GM12864 (cell line): ENCODE measurements around the gene ZNF500.
"Not testable (repeated sequence)": the region's sequence is repeated elsewhere in the genome, so short reads cannot be mapped to it uniquely, and the experiment has no call there.

Source experiments
- DNase-seq: peaks from one replicate; pipeline ENCODE4 v3.0.0-alpha.2; 2011; ENCODE audit warnings: low read depth
- H3K4me3 ChIP-seq: 2 replicates; pipeline ENCODE4 v1.5.1; 2011; ENCODE audit warnings: mild to moderate bottlenecking, low read depth, low read length, control low read depth
- TF ChIP-seq, protein P1 (sequence below): IDR thresholded peaks from 2 replicates; pipeline ENCODE4 v1.5.1; 2011; ENCODE audit warnings: low read depth, mild to moderate bottlenecking, moderate library complexity, low read length, control low read depth, inconsistent platforms; ENCODE audit errors: missing control alignments

ZNF500 gene

DNA sequence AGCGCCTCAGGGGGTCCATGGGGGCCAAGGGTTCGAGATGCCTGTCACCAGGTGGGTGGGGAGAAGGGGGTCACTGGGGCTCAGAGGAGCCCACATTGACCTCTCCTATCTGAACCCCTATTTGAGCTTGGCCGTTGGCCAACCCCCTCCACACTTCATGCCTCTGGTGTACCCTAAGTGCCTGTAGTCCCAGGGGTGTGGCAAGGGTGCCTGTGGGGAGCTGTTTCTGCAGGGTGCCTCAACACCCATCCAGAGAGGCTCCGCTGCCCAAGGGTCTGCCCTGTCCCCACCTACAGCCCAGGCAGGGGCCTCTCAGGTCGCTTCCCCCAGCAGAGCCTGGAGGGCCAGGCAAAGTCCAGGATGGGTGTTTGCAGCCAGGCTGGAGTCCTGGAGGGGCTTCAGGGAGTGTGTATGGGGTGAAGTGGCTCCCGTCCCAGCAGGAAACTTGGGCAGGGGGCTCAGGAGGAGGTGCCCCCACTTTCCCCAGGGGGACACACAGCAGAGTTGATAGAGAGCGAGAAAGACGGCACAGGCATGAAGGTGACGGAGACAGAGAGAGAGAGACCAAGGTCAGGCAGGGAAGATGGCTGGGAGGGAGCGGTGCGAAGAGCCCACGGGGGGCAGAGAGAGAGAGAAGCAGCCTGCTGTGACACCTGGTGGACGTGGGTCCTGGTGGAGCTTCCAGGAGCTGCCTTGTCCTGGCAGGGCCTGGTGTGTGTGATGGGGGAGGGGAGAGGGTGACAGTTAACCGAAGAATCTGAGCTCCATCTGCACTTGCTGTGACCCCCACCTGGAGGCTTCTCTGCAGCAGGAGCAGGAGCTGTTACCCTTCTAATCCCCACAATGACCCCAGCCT lies 20.9 kb upstream of the ZNF500 start, which contains the start of gene SEPTIN12:
SEPTIN12 (minus strand) TSS at position 719 of the 856 bp plus-strand sequence; CDS start at position 19, 700 bp downstream.
- H3K4me3 ChIP-seq = no peak within 1 kb of the TSS
- TF ChIP-seq, protein P1, sequence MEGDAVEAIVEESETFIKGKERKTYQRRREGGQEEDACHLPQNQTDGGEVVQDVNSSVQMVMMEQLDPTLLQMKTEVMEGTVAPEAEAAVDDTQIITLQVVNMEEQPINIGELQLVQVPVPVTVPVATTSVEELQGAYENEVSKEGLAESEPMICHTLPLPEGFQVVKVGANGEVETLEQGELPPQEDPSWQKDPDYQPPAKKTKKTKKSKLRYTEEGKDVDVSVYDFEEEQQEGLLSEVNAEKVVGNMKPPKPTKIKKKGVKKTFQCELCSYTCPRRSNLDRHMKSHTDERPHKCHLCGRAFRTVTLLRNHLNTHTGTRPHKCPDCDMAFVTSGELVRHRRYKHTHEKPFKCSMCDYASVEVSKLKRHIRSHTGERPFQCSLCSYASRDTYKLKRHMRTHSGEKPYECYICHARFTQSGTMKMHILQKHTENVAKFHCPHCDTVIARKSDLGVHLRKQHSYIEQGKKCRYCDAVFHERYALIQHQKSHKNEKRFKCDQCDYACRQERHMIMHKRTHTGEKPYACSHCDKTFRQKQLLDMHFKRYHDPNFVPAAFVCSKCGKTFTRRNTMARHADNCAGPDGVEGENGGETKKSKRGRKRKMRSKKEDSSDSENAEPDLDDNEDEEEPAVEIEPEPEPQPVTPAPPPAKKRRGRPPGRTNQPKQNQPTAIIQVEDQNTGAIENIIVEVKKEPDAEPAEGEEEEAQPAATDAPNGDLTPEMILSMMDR = no peak

DNA sequence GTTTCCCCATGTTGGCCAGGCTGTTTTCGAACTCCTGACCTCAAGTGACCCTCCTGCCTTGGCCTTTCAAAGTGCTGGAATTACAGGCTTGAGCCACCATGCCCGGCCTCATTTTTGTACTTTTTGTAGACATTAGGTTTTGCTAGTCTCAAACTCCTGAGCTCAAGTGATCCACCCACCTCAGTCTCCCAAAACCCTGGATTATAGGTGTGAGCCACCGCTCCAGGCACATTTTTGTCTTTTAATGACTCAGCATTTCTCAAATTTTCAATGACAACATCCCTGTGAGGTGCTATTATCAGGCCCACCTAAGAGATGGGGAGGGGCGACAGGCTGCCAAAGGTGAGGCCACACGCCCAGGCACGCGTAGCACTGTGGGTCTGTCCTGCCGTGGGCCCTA lies 20.1 kb upstream of the ZNF500 start:
- TF ChIP-seq, protein P1 = no peak
- DNase-seq = no peak

More for the DNA sequence above, 20.9 kb upstream of the ZNF500 start, which contains the start of gene SEPTIN12:
- DNase-seq = no peak

DNA sequence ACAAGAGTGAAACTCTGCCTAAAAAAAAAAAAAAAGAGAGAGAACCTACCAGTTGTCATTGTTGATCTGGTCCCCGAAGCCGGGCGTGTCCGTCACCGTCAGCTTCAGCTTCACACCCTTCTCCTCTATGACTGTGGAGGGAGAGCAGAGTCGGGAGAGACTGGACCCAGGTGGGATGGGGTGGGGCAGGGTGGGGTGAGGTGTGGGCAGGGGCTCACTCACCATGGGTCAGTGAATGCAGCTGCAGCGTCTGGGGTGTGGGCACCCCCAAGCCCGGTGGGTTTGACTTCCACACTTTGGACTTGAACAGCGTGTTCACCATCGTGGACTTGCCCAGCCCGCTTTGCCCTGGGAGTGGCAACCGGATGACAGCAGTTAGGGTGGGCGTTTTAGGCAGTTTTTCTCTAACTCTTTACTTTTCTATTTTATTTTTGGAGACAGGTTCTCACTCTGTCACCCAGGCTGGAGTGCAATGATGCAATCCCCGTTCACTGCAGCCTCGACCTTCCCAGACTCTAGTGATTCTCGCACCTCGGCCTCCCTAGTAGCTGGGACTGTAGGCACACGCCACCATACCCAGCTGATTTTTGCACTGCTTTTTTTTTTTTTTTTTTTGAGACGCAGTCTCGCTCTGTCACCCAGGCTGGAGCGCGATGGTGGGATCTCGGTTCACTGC lies 18.9 kb upstream of the ZNF500 start:
- TF ChIP-seq, protein P1 = no peak
- no peak overlapping the region for H3K4me3 ChIP-seq
- no peak for DNase-seq

More for the DNA sequence above, 20.1 kb upstream of the ZNF500 start:
- no peak overlapping the region for H3K4me3 ChIP-seq

DNA sequence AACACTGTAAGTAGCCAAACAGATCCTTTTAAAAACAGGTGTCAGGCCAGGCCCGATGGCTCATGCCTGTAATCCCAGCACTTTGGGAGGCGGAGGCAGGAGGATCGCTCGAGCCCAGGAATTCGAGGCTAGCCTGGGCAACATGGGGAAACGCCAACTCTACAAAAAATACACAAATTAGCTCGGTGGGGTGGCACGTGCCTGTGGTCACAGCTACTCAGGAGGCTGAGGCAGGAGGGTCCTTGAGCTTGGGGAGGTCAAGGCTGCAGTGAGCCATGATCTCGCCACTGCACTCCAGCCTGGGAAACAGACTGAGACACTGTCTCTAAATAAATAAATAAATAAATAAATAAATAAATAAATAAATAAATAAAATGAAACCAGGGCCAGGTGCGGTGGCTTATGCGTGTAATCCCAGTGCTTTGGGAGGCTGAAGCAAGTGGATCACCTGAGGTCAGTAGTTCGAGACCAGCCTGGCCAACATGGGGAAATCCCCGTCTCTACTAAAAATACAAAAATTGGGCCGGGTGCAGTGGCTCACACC lies 17.6 kb upstream of the ZNF500 start:
- DNase-seq, H3K4me3 ChIP-seq: not testable (repeated sequence)

DNA sequence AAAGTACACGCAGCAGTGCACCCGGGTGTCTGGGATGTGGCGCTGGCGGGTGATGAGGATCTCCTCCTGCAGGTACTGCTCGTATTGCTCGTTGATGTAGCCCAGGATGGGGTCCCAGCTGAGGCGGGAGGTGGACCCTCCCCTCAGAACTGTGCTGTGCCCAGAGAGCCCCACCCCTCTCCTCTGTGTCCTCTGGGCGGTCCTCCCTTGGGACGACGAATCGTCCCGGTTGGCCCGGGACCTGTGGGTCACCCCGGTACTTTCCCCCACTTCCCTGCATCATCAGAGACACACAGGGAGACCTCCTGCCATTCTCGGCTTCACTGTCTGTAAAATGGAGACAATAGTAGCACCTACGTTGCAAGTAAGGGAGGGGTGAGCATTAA lies 17.0 kb upstream of the ZNF500 start:
- no peak overlapping the region for H3K4me3 ChIP-seq
- TF ChIP-seq, protein P1 = no peak
- DNase-seq = no peak

DNA sequence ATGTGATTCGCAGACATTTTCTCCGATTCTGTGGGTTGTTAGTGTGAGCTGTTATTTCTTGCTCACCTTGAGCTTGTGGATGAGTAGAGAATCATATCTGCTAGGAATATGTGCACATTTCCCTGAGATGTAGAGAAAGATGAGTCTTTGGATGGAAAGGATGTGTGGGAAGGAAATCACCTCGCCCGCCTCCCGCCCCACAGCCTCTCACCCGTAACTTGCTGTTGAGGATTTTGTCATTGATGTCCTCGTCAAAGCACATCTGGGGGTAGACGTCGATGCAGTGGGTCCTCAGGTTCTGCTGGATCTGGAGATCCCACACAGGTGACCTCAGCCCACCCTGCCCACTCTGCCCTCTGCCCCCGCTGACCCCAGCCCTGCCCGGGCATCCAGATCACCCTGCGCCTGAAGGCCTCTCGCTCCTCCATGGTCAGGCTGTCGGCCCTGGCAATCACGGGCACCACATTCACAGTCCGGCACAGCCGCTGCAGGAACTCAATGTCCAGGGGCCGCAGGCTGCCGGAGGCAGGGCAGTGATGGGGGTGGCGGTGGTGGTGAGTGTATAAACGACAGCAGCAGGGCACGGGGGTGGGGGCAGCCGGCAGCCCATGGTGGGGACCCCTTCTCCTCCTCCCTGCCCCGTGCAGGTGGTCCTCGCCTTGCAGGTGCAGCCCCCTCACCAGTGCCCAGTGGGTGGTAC lies 16.4 kb upstream of the ZNF500 start:
- DNase-seq = no peak
- TF ChIP-seq, protein P1 = no peak
- H3K4me3 ChIP-seq = no peak overlapping the region

DNA sequence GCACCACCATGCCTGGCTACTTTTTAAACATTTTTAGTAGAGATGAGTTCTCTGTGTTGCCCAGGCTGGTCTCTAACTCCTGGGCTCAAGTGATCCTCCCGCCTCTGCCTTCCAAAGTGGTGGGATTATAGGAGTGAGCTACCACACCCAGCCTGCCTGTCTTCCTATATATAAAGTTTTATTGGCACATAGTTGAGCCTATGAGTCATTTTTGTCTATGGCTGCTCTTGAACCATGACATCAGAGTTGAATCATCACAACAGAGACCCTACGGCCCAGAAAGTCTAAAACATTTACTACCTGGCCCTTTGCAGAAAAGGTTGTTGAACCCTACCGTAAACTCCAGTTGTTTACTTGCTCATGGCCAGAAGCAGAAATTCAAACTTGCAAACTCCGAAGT lies 13.3 kb upstream of the ZNF500 start:
- no peak overlapping the region for H3K4me3 ChIP-seq
- no peak for DNase-seq
- TF ChIP-seq, protein P1 = no peak
